ENCODE data around the gene CSNK2A3. TPM values are rescaled to one million over a fixed set of nuclear protein-coding genes. Genes with fewer than 3 reads are reported as not detected.

CSNK2A3 gene
- total and polyA plus RNA-seq, 9 of the 15 experiments (the other 6 are each of a cell fraction or from before 2014, with no cell fraction given), result 0.33 to 6.1 (median 1.8) TPM

DNA sequence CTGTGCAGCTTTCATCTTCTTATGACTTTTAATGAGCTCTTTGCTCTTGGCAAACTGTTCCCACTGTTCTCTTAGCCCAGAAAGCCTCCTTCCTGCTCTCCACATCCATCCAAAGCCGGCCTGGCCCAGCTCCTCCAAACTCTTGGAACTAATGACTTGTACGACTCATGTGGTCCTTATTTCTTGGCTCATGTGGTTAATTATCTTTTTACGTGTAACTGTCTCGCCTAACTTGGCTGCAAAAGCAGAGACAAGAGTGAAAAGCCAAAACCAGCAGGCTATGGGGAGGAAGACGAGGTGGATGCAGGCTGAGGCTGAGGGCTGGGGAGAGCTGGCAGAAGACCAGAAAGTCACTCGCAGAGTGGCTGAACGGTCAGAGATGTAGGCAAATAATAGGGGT is 5.5 kb downstream of the CSNK2A3 start (continued):
- TF ChIP-seq, protein P1, sequence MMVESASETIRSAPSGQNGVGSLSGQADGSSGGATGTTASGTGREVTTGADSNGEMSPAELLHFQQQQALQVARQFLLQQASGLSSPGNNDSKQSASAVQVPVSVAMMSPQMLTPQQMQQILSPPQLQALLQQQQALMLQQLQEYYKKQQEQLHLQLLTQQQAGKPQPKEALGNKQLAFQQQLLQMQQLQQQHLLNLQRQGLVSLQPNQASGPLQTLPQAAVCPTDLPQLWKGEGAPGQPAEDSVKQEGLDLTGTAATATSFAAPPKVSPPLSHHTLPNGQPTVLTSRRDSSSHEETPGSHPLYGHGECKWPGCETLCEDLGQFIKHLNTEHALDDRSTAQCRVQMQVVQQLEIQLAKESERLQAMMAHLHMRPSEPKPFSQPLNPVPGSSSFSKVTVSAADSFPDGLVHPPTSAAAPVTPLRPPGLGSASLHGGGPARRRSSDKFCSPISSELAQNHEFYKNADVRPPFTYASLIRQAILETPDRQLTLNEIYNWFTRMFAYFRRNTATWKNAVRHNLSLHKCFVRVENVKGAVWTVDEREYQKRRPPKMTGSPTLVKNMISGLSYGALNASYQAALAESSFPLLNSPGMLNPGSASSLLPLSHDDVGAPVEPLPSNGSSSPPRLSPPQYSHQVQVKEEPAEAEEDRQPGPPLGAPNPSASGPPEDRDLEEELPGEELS (CRISPR knock-in tag; IDR thresholded peaks at IDR 0.05; ENCODE audit: borderline replicate concordance), result no peak
- no peak for TF ChIP-seq MIER1 (IDR thresholded peaks at IDR 0.05; ENCODE audit: low read depth)
- TF ChIP-seq MTA1 (IDR thresholded peaks at IDR 0.05; ENCODE audit: borderline replicate concordance), result no peak
- no peak for TF ChIP-seq YBX1 (IDR thresholded peaks at IDR 0.05)

DNA sequence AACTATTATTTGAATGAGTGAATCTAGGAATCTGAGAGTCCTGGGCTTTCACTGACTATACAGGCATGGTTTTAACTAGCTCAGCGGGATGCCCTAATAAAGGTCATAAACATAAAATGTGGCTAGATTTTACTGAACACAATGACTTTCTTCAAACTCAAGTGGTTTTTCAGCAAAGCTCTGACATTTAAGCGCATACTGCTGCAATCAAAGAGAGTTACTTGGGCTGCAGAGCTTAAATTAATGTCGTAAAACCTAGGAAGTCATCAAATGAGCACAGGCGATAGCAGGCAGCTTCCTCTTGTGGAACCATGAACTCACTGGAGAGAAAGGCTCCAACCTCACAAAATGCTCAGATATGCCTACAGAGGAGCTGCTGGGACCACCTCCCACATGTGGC is 6.7 kb downstream of the CSNK2A3 start:
- FAIRE-seq, result no peak
- intact Hi-C loops (cut with micrococcal nuclease), result no loop called here
- CTCF ChIA-PET (ENCODE audit: low intra/inter-chr PET ratio), result no interaction called here
- in situ Hi-C loops (cut with MboI), result no loop called here
- Histone ChIP-seq H3K9ac (ENCODE audit: insufficient read depth in 1 of 2, low read depth in 2 of 2, low read length in 2 of 2) (no peak overlapping the region), H3K9me3 (replicated peaks; ENCODE audit: control insufficient read depth, insufficient read depth, low read depth, low read length) (no peaks in the 10 kb centered on the region), H3K27ac (ENCODE audit: extremely low read depth, low read depth, low read length) (no peak overlapping the region), H4K20me1 (replicated peaks; ENCODE audit: control insufficient read depth, insufficient read depth, low read length) (no peaks in the 10 kb centered on the region), H3K79me2 (ENCODE audit: control insufficient read depth, insufficient read depth, low read length) (no peaks in the 10 kb centered on the region), H3K4me2 (ENCODE audit: insufficient read depth, low read length) (no peak overlapping the region), H2AFZ (ENCODE audit: low read depth, low read length) (no peak overlapping the region), H3K9me1 (ENCODE audit: control insufficient read depth, insufficient read depth, low read length) (no peaks in the 10 kb centered on the region), H3K4me1 (replicated peaks in 1 of 2; ENCODE audit: control insufficient read depth in 2 of 2, insufficient read depth in 2 of 2, low read length in 2 of 2) (no peaks in the 10 kb centered on the region), H3K36me3 (ENCODE audit: control insufficient read depth, insufficient read depth, low read length) (no peaks in the 10 kb centered on the region), H3K27me3 (ENCODE audit: control insufficient read depth in 2 of 2, insufficient read depth in 2 of 2, low read length in 2 of 2) (peaks cover 0 to 21% of the 10 kb centered on the region in 2 experiments; a peak in 2 of 5 replicates), H3K4me3 (no peak overlapping the region)
- DNase-seq (ENCODE audit: extremely low read depth in 1 of 4, low spot score in 3 of 4), result no peak
- 0% methylated on average over 4 of the region's 4 CpGs for WGBS (ENCODE audit: insufficient coverage, low coverage, missing lambda C conversion rate)
- TF ChIP-seq MYNN (IDR thresholded peaks at IDR 0.05) (no peak), MYNN (CRISPR knock-in tag; IDR thresholded peaks at IDR 0.05) (no peak), NR2F6 (CRISPR knock-in tag; IDR thresholded peaks at IDR 0.05) (no peak), GATAD2A (IDR thresholded peaks at IDR 0.05) (no peak), ZZZ3 (IDR thresholded peaks at IDR 0.05) (no peak)
- TF ChIP-seq, protein P2, sequence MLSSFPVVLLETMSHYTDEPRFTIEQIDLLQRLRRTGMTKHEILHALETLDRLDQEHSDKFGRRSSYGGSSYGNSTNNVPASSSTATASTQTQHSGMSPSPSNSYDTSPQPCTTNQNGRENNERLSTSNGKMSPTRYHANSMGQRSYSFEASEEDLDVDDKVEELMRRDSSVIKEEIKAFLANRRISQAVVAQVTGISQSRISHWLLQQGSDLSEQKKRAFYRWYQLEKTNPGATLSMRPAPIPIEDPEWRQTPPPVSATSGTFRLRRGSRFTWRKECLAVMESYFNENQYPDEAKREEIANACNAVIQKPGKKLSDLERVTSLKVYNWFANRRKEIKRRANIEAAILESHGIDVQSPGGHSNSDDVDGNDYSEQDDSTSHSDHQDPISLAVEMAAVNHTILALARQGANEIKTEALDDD (IDR thresholded peaks at IDR 0.05), result no peak
- POLR2A ChIA-PET, result no interaction called here
- BruUV-seq (replicated peaks), result no TSS peak
- ATAC-seq, result no peak

All from K562 (cell line).